ENCODE measurements around the gene NPL.

The NPL gene

DNA sequence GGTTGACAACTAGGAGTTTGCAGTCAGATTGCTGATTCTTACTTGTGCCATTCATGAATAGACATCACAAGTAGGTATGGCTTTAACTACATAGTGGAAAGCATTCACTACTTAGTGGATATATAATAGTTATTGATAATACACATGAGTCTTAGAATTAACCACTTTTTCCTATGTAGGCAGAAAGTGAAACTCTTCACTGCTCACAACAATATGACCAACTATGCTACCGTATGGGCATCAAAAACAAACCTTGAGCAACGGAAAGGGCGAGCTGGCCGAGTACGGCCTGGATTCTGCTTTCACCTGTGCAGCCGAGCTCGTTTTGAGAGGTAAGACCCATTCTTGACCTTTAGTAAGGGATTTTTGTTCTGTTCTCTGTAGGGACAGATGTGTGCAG lies 88.3 kb downstream of the NPL start:
- Histone ChIP-seq H3K4me2 (ENCODE audit: low read length) (no peak overlapping the region), H3K4me3 (ENCODE audit: low read length) (no peak overlapping the region), H3K27me3 (ENCODE audit: control insufficient read depth, insufficient read depth, low read length) (no peaks in the 10 kb centered on the region), H3K9ac (ENCODE audit: low read depth, low read length) (no peak overlapping the region), H3K36me3 (ENCODE audit: insufficient read depth, low read length) (peaks cover 95% of the 10 kb centered on the region), H3K9me3 (replicated peaks; ENCODE audit: low read length) (no peaks in the 10 kb centered on the region), H3K4me1 (ENCODE audit: control insufficient read depth, insufficient read depth, low read length) (no peaks in the 10 kb centered on the region)
